NCI-H524 treated with DMSO at 0.1 percent for 48 hours (cell line): ENCODE data around the gene ERGIC3.
"Not testable (repeated sequence)": the region's sequence is repeated elsewhere in the genome, so short reads cannot be mapped to it uniquely, and the experiment has no call there.

Source experiments
- DNase-seq: peaks from one replicate; lab custom pipeline; 2025; lab: John Stamatoyannopoulos, UW

The ERGIC3 gene

DNA sequence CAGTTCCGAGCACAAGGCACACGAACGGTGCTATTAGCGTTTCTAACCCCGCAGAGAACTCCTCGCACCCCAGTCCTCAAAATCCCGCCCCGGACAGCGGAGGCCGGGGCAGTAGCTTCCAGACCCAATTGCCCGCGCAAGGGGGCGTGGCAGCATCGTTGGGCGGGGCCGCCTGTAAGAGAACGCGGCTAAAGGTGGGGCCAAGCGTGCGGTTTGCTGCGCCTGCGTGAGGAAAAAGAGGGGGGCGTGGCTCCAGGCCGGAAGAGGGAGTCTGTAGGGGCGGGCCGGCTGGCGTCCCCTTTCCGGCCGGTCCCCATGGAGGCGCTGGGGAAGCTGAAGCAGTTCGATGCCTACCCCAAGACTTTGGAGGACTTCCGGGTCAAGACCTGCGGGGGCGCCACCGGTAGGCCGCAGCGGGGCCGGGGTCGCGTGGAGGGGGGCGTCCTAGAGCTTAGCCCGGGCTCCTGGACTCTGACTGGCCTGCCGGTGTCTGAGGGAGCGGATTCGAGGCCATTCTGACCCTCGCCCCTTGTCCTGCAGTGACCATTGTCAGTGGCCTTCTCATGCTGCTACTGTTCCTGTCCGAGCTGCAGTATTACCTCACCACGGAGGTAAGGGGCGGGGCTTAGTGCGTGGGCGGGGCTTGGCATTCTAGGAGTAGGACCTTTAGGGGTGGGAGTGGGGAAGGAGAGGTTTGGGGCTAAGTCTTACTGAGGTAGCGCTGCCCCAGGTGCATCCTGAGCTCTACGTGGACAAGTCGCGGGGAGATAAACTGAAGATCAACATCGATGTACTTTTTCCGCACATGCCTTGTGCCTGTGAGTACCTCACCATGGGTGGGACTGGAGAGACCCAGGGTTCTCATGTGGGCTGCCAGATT lies at the start of gene ERGIC3:
Gene ERGIC3 (plus strand): TSS at position 296 of the 880 bp plus-strand sequence. CDS start 20 bp downstream, at position 316.
- DNase-seq = peak; percentile 93

DNA sequence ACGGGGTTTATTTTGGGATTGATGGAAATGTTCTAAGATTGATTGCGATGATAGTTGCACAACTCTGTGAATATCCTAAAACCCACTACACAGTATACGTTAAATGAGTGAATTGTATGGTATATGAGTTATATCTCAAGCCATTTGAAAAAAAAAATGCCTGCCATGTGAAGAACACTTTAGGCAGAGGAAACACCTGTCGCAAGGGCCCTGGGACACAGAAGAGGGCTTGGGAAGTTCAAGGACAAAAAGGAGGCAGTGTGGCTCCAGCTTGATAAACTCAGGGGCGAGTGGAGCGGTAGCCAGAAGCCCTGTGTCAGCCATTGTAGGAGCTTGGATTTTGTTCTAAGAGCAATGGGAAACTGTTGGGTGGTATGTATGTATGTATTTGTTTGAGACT lies 49.5 kb upstream of the ERGIC3 start:
- no peak for DNase-seq

DNA sequence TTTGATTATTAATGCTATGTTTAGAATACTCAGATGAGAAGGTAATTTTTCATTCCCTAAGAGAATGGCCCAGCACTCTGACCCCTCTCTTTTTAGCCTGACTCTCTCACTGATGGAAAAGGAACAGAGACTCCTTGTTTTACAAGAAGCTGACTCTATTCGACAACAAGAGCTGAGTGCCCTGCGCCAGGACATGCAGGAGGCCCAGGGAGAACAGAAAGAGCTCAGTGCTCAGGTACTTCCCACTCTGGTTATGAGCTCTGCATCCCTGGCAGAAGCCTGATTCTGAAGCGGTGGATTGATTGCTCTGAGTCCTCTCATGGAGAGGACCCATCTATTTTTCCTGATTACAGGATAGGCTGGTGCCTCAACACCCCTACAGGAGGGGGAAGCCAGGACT lies 45.4 kb upstream of the ERGIC3 start:
- DNase-seq = no peak

DNA sequence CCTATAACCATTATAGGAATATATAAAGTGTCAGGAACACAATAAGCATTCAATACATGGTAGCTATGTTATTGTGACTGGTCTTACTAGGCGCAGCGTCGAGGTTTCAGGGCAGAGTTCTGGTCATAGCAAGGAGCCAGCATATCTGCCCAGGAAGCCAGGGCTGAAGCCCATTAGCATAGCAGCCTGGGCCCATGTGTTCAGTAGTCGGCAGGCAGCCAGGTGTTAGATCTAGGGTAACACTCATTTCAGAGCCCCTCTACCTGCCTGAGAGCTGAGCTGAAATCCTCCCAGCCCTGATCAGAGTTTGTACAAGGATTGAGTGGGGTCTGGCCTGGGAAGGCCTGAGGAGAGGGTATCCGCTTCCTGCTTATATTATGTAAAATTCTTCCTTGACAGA lies 44.6 kb upstream of the ERGIC3 start:
- DNase-seq = no peak

DNA sequence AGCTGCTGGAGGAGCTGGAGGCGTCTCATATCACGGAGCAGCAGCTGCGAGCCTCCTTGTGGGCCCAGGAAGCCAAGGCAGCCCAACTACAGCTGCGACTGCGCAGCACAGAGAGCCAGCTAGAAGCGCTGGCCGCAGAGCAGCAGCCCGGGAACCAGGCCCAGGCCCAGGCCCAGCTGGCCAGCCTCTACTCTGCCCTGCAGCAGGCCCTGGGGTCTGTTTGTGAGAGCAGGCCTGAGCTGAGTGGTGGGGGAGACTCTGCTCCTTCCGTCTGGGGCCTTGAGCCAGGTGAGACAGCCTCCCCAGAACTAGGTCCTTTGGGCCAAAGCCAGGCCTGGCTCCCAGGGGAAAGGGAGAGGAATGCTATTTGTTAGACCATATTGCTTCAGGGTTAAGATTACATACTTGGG lies 44.1 kb upstream of the ERGIC3 start:
- no peak for DNase-seq

DNA sequence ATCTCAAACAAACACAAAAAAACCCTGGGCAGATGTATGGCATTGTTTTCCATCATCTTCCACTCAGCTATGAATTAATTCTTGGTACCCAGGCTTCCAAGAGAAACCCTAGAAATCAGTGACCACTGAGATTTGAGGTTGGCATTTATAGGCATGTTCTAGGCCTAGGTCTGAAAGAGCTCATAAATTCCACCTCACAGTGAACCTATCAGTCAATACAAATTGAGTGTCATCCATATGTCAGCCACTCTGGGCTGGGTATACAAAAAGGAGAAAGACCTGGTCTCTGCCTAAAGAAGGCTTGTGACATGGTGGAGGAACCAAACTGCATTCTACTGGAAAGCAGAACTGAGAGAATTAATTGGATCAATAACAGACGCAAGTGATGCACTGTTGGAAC lies 42.6 kb upstream of the ERGIC3 start:
- DNase-seq = no peak

DNA sequence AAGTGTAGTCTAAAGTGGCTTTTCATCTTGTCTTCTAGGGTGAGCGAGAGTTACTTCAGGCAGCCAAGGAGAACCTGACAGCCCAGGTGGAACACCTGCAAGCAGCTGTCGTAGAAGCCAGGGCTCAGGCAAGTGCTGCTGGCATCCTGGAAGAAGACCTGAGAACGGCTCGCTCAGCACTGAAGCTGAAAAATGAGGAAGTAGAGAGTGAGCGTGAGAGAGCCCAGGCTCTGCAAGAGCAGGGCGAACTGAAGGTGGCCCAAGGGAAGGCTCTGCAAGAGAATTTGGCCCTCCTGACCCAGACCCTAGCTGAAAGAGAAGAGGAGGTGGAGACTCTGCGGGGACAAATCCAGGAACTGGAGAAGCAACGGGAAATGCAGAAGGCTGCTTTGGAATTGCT lies 39.5 kb upstream of the ERGIC3 start:
- DNase-seq = no peak

DNA sequence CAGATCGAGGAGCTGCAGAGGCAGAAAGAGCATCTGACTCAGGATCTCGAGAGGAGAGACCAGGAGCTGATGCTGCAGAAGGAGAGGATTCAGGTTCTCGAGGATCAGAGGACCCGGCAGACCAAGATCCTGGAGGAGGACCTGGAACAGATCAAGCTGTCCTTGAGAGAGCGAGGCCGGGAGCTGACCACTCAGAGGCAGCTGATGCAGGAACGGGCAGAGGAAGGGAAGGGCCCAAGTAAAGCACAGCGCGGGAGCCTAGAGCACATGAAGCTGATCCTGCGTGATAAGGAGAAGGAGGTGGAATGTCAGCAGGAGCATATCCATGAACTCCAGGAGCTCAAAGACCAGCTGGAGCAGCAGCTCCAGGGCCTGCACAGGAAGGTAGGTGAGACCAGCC lies 38.6 kb upstream of the ERGIC3 start:
- no peak for DNase-seq

DNA sequence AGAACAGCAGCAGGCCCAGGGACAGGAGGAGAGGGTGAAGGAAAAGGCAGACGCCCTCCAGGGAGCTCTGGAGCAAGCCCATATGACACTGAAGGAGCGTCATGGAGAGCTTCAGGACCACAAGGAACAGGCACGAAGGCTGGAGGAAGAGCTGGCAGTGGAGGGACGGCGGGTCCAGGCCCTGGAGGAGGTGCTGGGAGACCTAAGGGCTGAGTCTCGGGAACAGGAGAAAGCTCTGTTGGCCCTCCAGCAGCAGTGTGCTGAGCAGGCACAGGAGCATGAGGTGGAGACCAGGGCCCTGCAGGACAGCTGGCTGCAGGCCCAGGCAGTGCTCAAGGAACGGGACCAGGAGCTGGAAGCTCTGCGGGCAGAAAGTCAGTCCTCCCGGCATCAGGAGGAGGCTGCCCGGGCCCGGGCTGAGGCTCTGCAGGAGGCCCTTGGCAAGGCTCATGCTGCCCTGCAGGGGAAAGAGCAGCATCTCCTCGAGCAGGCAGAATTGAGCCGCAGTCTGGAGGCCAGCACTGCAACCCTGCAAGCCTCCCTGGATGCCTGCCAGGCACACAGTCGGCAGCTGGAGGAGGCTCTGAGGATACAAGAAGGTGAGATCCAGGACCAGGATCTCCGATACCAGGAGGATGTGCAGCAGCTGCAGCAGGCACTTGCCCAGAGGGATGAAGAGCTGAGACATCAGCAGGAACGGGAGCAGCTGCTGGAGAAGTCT lies 37.9 kb upstream of the ERGIC3 start:
- DNase-seq = no peak

DNA sequence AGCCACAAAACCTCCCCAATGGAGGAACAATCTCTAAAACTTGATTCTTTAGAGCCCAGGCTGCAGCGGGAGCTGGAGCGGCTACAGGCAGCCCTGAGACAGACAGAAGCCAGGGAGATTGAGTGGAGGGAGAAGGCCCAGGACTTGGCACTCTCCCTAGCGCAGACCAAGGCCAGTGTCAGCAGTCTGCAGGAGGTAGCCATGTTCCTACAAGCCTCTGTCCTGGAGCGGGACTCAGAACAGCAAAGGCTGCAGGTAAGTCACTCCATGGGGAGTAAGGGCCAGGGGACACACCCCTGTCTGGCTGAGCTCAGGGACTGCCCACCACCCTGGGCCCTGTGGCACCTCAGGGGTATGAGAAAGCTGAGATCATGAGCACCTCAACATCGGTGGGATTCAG lies 37.1 kb upstream of the ERGIC3 start:
- no peak for DNase-seq

DNA sequence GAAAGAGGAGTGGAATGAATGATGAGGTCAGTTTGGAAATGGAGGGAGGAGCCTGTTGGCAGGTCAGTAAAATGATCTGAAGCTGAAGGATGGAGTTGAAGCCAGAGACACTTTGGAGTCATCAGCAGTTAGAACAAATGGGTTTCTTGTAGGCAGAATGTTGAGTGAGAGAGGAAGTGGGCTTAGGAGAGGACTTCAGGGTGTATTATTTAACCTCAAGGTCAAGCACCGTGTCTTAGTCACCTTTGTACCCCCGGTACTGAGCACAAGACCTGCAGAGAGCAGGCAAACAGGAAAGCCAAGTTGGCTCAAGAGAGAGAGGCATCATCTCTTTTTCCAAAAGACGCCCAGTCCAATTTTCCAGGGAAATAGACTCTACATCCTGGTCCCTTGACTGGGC lies 35.7 kb upstream of the ERGIC3 start:
- no peak for DNase-seq

DNA sequence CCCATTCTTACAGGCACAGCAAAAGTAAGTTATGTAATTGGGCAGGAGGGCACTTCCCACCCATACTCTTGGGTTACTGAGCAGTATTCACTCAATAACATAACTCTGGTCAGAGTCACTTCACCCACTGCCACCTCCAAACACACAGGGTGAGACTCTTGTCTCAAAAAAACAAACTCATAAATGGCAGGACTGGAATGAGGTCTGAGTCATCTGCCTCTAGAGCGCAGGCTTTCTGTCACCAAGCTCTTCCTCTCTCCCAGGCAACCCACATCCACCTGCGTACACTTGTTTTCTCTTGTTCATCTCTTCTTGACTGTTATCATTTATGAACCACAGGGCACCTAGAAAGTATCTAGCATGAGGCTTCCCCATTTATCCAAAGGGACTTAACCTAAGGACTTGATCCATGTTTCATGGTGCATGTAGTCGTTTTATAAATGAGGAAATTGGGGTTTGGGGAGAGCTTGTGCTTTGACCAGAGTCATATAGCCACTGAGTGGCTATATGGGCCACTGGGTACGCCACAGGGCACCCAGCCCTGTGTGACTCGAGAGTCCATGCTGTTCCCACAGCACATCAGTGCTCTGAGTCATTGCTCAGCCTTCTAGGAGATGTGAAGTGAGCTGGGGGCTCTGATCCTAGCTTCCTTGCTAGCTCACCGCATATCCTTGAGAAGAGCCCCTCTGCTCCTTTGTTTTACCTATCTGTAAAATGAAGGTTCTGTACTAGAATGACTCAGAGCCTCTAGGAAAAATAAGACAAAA lies 34.8 kb upstream of the ERGIC3 start:
- DNase-seq = no peak

DNA sequence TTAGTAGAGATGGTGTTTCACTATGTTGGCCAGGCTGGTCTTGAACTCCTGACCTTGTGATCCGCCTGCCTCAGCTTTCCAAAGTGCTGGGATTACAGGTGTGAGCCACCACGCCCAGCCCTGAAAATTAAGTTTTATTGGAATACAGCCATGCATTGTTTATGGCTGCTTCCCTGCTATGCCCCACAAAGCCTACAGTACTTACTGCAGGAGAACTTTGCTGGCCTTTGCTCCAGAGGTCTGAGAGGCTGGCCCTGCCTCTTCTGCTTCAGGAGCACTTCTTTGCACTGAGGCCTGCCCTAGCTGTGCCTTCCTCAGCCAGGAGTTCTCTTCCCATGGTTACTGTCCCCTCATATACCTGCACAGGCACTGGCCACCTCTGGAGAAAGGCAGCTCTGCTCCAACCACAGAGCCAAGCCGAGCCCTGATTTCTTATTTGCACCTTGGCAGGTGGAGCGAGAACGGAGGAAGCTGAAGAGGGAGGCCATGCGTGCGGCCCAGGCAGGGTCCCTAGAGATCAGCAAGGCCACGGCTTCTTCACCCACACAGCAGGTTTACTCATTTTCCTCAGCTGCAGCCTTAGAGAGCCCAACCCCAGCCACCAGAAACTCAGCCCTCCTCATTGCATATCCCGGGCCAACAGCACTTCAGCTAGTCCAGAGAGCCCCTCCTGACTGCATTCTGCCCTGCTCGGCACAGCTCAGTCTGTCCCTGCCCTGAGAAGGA lies 33.2 kb upstream of the ERGIC3 start:
- no peak for DNase-seq

DNA sequence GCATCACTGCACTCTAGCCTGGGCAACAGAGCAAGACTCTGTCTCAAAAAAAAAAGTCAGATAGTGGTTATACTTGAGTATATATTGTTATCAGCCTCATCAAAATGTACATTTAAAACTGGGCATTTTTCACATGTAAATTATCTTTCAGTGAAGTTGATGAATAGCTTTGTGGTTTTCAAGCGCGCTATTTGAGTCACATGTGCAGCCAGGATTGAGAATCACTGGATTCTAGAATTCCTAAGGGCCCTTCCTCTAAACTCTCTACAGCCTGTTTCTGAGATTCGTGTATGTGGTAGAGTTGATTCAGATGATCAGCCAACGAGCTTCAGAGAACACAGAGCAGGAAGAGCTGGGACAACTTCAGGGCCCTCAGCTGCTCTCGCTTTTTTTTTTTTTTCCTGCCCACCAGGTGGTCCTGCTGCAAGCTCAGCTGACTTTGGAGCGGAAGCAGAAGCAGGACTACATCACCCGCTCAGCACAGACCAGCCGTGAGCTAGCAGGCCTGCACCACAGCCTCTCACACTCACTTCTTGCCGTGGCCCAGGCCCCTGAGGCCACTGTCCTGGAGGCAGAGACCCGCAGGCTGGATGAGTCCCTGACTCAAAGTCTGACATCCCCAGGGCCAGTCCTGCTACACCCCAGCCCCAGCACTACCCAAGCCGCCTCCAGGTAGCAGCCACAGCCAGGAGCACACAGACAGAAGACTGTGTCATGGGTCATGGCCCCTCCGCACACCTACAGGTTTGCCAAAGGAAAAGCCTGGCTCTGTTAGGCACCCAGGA lies 30.7 kb upstream of the ERGIC3 start:
- no peak for DNase-seq

DNA sequence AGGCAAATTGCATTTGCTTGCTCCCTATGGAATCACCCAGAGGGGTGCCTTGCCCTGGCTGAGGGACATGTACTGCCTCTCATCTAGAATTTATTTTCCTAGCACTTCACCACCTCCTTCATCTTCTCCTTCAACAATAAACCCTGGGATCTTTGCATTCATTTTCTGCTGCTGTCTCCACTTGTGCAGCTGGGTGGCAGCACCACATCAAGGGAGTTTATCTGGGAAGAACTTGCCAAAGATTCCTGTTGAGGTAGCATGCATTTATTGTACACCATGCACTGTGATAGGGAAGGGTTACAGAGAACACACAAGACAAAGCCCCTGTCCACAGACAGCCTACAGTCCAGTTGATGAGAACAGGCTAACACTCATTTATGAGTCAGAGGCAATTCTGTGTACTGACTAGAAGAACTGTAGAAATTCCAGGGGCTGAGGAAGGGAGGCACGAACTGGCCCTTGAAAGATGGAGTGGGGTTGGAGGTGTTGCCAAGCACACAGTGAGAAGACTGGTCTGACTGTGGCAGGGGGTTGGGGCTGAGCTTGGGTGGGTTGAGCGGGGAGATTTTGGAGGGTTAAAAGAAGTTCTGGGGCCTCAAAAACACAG lies 30.0 kb upstream of the ERGIC3 start:
- DNase-seq = no peak

DNA sequence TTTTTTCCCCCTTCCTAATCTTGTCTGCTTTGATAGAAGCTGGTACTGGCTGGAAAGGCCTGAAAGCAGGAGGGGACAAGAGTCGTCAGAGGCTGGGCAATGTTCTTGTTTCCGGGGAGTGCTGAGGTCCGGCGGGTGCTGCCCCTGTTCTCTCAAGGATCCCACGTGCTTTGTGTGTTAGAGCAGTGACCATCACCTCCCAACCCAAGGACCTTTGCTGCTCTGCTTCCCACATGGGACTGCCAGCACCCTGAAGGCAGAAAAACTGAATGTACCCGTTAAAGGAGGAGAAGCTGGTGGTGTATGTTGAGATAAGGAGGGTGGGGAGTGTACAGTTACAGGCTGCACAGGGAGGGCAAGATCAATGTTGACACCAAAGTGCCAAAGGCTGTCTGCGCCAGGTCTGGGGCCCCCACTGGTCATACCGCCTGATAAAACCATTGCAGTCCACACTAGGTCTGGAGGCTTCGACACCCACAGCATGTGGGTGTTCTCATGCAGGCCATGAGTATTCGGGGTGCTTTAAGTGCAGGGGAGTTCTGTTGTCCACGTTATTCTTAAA lies 27.4 kb upstream of the ERGIC3 start:
- DNase-seq = no peak

DNA sequence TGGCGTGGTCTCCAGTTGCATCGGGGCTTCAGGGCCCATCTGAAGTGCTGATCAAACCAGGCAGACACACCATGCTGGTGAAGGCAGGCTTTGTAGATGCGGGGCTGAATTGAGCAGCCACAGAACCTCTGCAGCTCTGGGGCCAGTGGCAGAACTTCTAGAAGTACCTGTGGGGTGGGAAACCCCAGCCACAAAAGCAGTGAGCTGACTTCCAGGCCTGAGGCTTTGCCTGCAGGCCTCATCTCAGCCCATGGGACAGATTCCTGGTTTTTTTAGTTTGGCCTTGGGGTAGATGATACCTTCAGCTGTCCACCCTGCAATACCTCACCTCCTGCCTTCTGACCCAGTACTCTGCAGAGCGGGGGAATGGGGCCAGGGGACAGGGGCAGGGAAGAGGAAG lies 26.5 kb upstream of the ERGIC3 start:
- no peak for DNase-seq

DNA sequence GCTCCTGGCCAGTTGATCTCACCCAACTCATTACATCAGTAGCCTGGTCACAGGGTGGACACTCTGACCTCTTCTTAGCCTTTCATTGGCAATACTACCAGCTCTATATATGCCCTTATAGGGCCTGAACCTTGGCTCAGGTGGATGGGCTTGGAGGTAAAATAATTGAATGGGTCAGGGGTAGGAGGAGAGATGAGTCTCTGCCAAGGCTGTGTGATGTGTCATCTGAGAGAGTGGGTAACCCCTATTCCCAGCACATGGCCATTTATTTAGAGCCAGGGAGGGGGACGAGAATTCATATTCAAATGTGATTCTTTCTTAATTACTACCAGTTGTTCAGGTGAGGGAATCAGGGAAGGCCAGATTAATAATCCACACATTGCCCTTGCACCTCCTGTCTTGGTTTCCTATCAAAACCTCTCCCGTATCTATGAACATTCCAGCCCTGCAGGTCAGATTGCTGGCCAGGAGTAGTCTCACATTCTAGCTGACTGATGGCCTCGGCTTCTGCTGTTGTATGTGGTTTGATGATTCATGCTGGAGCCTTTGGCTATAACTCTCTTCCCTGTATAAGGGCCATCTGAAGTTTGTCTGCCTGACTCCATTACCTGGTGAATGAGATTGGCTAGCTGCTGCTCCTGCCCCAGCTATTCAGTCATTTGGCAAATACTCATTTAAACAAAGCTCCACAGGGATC lies 25.8 kb upstream of the ERGIC3 start:
- no peak for DNase-seq

DNA sequence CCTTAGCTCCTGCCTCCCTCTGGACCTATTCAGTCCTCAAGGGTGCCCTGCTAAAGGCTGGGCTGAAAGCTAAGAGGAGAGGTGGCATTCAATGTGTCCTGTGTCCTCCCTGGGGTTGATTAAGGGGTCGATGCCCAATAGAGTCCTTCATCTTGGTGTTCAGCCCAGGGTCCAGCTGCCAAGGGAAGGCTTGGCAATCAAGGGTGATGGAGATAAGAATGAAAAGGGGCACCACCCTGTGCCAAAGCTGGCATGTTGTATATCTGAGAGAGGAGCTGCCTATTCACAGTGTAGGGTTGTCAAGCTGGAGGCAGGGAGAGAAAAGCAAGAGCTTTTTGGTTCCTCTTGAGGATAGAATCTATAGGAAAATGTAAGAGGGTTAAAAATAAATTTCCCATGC lies 24.8 kb upstream of the ERGIC3 start:
- DNase-seq = no peak

DNA sequence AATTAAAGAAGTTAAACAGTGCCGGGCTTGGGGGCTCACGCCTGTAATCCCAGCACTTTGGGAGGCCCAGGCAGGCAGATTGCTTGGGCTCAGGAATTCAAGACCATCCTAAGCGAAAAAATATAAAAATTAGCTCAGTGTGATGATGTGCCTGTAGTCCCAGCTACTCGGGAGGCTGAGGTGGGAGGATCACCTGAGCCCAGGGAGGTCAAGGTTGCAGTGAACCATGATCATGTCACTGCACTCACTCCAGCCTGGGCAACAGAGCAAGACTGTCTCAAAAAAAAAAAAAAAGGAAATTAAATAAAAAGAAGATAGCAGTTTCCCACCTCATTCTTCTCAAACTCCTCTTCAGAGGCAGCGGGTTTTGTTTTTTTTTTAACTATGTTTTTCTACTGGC lies 24.1 kb upstream of the ERGIC3 start:
- DNase-seq = not testable (repeated sequence)
